HEK293T (cell line): ENCODE results near the gene PHB1.
A peak's percentile ranks its signal among the peaks of the same experiment; 100 is the strongest.

Experiments used
- CTCF ChIA-PET: fragments of 350-600 bp; formaldehyde crosslinking; extraction: SDS; loops from one replicate; lab custom pipeline; 2021; ENCODE audit warnings: antibody characterized with exemption, inconsistent platforms; lab: Yijun Ruan, JAX
- POLR2A ChIA-PET: fragments of 350-600 bp; formaldehyde crosslinking; extraction: SDS; loops from one replicate; lab custom pipeline; 2020; ENCODE audit warnings: antibody characterized with exemption, inconsistent platforms; lab: Yijun Ruan, JAX
- DNase-seq: peaks from one replicate; pipeline ENCODE4 v3.0.0; 2012; ENCODE audit warnings: mixed read lengths; ENCODE audit errors: extremely low spot score
- ARNT ChIP-seq: fragments of 450-650 bp; IDR thresholded peaks from 2 replicates; pipeline ENCODE4 v1.6.1; 2017; ENCODE audit warnings: mild to moderate bottlenecking
- BHLHE40 ChIP-seq: fragments of 450-650 bp; IDR thresholded peaks from 2 replicates; pipeline ENCODE4 v1.6.1; 2016; ENCODE audit warnings: mild to moderate bottlenecking, moderate library complexity, borderline replicate concordance
- CTBP1 ChIP-seq: fragments of 450-650 bp; IDR thresholded peaks from 2 replicates; pipeline ENCODE4 v1.6.1; 2016; ENCODE audit warnings: borderline replicate concordance
- ELF4 ChIP-seq: fragments of 450-650 bp; IDR thresholded peaks from 2 replicates; pipeline ENCODE4 v1.6.1; 2017; ENCODE audit warnings: antibody characterized with exemption
- FOXA1 ChIP-seq: fragments of 450-650 bp; IDR thresholded peaks from 2 replicates; pipeline ENCODE4 v1.6.1; 2016; ENCODE audit warnings: mild to moderate bottlenecking
- FOXK2 ChIP-seq: fragments of 450-650 bp; IDR thresholded peaks from 2 replicates; pipeline ENCODE4 v1.6.1; 2016; ENCODE audit warnings: mild to moderate bottlenecking
- FOXM1 ChIP-seq: fragments of 450-650 bp; IDR thresholded peaks from 2 replicates; pipeline ENCODE4 v1.6.1; 2017; ENCODE audit warnings: mild to moderate bottlenecking, borderline replicate concordance
- HDGF ChIP-seq: fragments of 450-650 bp; IDR thresholded peaks from 2 replicates; pipeline ENCODE4 v1.6.1; 2017; ENCODE audit warnings: antibody characterized with exemption, borderline replicate concordance
- L3MBTL2 ChIP-seq: fragments of 450-650 bp; conservative IDR thresholded peaks from 2 replicates; pipeline ENCODE4 v1.6.1; 2016; ENCODE audit warnings: mild to moderate bottlenecking
- LEF1 ChIP-seq: fragments of 450-650 bp; IDR thresholded peaks from 2 replicates; pipeline ENCODE4 v1.6.1; 2017; ENCODE audit warnings: mild to moderate bottlenecking, borderline replicate concordance
- NFRKB ChIP-seq: fragments of 450-650 bp; IDR thresholded peaks from 2 replicates; pipeline ENCODE4 v1.6.1; 2016; ENCODE audit warnings: mild to moderate bottlenecking, moderate library complexity
- SP1 ChIP-seq: fragments of 450-650 bp; IDR thresholded peaks from 2 replicates; pipeline ENCODE4 v1.6.1; 2017
- SUZ12 ChIP-seq: fragments of 450-650 bp; IDR thresholded peaks from 2 replicates; pipeline ENCODE4 v1.6.1; 2016; ENCODE audit warnings: mild to moderate bottlenecking
- TARDBP ChIP-seq: fragments of 450-650 bp; IDR thresholded peaks from 2 replicates; pipeline ENCODE4 v1.6.1; 2016
- ZNF384 ChIP-seq: fragments of 450-650 bp; IDR thresholded peaks from 2 replicates; pipeline ENCODE4 v1.6.1; 2016
- TF ChIP-seq, protein P1 (sequence below): fragments of 450-650 bp; IDR thresholded peaks from 2 replicates; pipeline ENCODE4 v1.6.1; 2016

PHB1 gene

DNA sequence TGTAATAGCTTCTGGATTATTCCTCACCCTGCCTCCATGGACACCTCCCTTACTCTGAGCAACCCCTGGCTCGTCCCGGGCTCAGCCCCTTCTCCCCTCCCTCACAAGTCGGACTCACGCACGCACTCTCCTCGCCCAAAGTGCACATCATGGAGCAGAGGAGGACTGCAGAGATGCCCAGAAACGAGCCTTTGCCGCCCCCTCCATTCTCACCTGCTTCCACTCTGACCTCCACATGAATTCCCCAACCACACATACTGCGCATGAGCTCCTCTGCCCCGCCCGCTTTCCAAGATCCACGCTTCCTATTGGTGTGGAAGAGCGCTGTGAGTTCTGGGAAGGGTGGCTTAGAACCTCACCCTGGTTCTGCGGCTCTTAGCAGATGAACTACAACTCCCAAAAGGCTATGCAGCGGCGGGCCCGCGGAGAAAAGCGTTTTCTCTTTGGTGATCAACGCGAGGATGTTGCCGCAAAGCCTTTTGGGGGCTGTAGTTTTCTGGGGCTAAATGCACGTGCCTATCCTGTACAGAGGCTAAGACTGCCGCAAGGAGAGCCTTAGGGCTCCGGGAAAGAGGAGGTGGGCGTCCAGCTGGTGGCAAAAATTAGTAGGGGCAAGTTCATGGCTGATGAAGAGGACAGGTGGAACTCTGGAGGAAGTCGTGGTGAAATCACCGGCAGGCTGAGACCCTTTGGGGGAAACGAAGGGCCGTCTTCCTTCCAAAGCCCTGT is at the start of gene PHB1:
Gene PHB1, minus strand, starts transcription at position 261 of the 729 bp plus-strand sequence. CDS start 1,618 bp downstream, outside the sequence.
- ChIA-PET POLR2A (interaction anchor here (0.5 to 1.6 kb wide), 34 partner anchors 11 to 1267 kb away, joined by 3 to 10 read pairs (median 4); partner anchors contain the start of genes FAM117A, IGF2BP1, NGFR and SLC35B1), CTCF (interaction anchor here (0.5 to 1.1 kb wide), 6 partner anchors 14 to 153 kb away, joined by 3 to 9 read pairs (median 3); no protein-coding TSS in a partner anchor)
- DNase-seq: peak; percentile 98
- no peak for TF ChIP-seq TARDBP
- TF ChIP-seq FOXK2: no peak
- TF ChIP-seq L3MBTL2: peak; percentile 84
- peak; percentile 60; the same call in 1 of the 2 replicates for TF ChIP-seq ELF4
- TF ChIP-seq SUZ12: peak; percentile 89
- no peak for TF ChIP-seq HDGF

DNA sequence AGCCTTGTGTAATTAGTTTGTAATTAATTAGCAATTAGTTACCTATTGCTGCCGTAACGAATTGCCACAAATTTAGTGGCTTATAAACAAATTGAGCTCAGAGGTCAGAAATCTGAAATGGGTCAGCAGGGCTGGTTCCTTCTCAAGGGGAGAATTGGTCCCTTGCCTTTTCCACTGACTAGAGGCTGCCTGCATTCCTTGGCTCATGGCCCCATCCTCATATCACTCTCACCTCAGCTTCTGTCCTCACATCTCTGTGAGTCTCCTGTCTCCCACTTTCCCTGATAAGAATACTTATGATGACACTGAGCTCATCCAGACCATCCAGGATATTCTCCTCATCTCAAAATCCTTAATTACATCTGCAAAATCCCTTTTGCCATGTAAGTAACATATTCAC is 49.4 kb upstream of the PHB1 start:
- POLR2A ChIA-PET: no interaction called here
- TF ChIP-seq HDGF (no peak), BHLHE40 (no peak), LEF1 (no peak), SUZ12 (no peak), ELF4 (no peak), ARNT (no peak), NFRKB (no peak), ZNF384 (no peak), FOXK2 (no peak), FOXM1 (no peak), TARDBP (no peak), L3MBTL2 (no peak), CTBP1 (no peak), SP1 (no peak), FOXA1 (no peak)
- TF ChIP-seq, protein P1, sequence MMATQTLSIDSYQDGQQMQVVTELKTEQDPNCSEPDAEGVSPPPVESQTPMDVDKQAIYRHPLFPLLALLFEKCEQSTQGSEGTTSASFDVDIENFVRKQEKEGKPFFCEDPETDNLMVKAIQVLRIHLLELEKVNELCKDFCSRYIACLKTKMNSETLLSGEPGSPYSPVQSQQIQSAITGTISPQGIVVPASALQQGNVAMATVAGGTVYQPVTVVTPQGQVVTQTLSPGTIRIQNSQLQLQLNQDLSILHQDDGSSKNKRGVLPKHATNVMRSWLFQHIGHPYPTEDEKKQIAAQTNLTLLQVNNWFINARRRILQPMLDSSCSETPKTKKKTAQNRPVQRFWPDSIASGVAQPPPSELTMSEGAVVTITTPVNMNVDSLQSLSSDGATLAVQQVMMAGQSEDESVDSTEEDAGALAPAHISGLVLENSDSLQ: no peak
- no peak for DNase-seq
- CTCF ChIA-PET: no interaction called here

DNA sequence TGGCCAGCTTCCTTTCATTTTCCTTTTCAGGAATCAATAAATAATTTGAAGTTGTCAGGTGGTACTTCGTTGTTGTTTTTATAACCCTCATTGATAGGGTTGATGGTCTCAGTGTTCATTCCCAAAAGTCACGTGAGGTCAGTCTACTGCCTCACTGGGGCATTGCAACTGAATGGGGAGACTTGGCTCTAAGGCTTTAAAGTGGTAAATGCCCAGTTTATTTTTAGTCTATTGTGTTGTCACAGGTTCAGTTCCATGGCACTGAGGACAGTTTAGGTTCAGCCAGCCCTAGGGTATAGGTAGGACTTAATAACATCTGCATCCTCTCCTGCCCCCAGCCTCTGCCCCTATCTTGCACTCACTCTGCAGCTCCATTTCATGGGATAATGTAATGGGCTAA is 46.9 kb upstream of the PHB1 start:
- DNase-seq: no peak
- ChIA-PET CTCF (interaction anchor here (0.7 kb wide), 1 partner anchor 26 kb away, joined by 6 read pairs; no protein-coding TSS in a partner anchor), POLR2A (no interaction called here)
- TF ChIP-seq ZNF384: no peak
- TF ChIP-seq ELF4: no peak
- TF ChIP-seq, protein P1: no peak
- no peak for TF ChIP-seq NFRKB
- no peak for TF ChIP-seq TARDBP
- TF ChIP-seq LEF1: no peak
- TF ChIP-seq ARNT: no peak
- TF ChIP-seq FOXM1: no peak
- no peak for TF ChIP-seq HDGF
- no peak for TF ChIP-seq SP1
- no peak for TF ChIP-seq BHLHE40
- TF ChIP-seq CTBP1: no peak

DNA sequence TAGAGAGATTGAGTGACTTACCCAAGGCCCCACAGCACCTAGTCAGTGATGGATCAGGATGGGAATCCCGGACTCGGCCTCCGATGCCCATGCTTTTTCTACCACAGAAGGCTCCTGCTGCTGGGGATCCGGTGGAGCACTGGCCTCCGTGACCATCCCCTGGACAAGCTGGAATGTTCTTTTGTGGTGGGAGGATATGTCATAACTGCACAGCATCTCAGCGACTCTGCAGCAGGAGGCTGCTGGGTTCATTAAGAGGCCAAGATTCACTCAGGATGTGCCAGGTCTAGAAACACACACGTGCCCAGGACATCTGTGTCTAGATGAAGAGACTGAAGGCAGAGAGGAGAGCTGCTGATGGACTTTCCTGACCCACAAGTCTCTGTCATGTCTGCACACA is 45.7 kb upstream of the PHB1 start:
- ChIA-PET POLR2A (no interaction called here), CTCF (no interaction called here)
- no peak for DNase-seq
- TF ChIP-seq NFRKB (no peak), ARNT (no peak), HDGF (no peak), FOXK2 (no peak), FOXA1 (no peak), ZNF384 (no peak), BHLHE40 (no peak), LEF1 (no peak), SP1 (no peak), CTBP1 (no peak), TARDBP (no peak), FOXM1 (no peak), ELF4 (no peak)
- TF ChIP-seq, protein P1: no peak

DNA sequence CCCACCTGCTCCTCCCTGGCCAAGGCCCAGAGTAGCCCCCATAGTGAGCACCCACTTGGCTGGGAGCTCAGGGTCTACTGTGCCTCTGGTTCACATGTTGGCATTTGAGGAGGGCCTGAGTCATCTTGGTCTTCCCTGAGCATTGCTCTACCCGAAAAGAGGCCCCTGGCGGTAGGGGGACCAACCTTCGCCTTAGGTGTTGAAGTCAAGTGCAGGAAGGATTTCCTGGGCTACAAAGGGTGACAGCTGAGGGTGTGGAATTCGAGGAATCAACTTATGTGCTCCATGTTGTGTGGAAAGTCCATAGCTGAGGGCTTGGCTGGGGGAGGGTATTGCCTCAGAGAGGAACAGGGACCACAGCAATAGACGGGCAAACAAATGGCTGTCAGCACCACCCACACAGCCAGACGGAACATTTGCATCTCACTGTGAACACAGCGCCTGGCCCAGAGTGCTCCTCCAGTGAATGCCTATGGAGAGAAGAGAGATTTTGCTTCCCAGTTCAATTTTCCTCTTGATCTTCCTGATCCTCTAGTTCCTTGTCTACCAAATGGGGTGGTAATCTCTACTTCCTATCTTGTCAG is 44.8 kb upstream of the PHB1 start:
- CTCF ChIA-PET: no interaction called here
- TF ChIP-seq HDGF (no peak), ELF4 (no peak), TARDBP (no peak)
- POLR2A ChIA-PET: no interaction called here
- no peak for DNase-seq
